GM12878 (cell line): ENCODE measurements around the gene EFCAB11. TPM values are rescaled to one million over a fixed set of nuclear protein-coding genes. Genes with fewer than 3 reads are reported as not detected.

ENCODE experiments used
- CHD2 ChIP-seq: IDR thresholded peaks from 2 replicates; pipeline ENCODE4 v1.6.1; 2011; ENCODE audit warnings: low read depth, low read length, improper control_type of control experiment, borderline replicate concordance
- ETV6 ChIP-seq, 2 experiments: fragments of 450-650 bp in 1 of 2; IDR thresholded peaks in 1 of 2; conservative IDR thresholded peaks in 1 of 2; 2 replicates each; pipeline ENCODE4 v1.6.1; 2014; ENCODE audit warnings: antibody characterized with exemption in 1 of 2, borderline replicate concordance in 1 of 2, low read depth in 1 of 2, mild to moderate bottlenecking in 1 of 2, moderate library complexity in 1 of 2
- HDAC6 ChIP-seq: fragments of 200-600 bp; sonication (generic); IDR thresholded peaks from one replicate; pipeline ENCODE4 v1.8.0; 2017; ENCODE audit warnings: antibody characterized with exemption; ENCODE audit not compliant: unreplicated experiment
- IRF3 ChIP-seq: fragments of 450-650 bp; IDR thresholded peaks from 2 replicates; pipeline ENCODE4 v1.6.1; 2014; ENCODE audit warnings: mild to moderate bottlenecking
- MYC ChIP-seq: IDR thresholded peaks from 2 replicates; pipeline ENCODE4 v1.6.1; 2011; ENCODE audit warnings: mild to moderate bottlenecking, low read length, moderate library complexity, inconsistent platforms; ENCODE audit not compliant: insufficient read depth, insufficient replicate concordance, insufficient read length, severe bottlenecking
- SRF ChIP-seq, 2 experiments: IDR thresholded peaks; 2 replicates each; pipeline ENCODE4 v1.6.1; 2011; ENCODE audit warnings: low read depth in 2 of 2, low read length in 2 of 2, mild to moderate bottlenecking in 1 of 2, moderate library complexity in 1 of 2
- ZBED1 ChIP-seq: IDR thresholded peaks from 2 replicates; pipeline ENCODE4 v1.6.1; 2016; ENCODE audit warnings: borderline replicate concordance
- polyA plus RNA-seq, 11 experiments: library from polyadenylated mRNA; depleted of rRNA in 4 of 11; unstranded in 6 of 11; stranded (reverse) in 5 of 11; fragments of >200 nt; fragmentation: Nextera tagmentation in 4 of 11; fragmentation: Illumina TruSeq in 1 of 11; extraction: Ambion mirVana in 4 of 11; extraction: Trizol in 1 of 11; gene quantifications; 1 replicate in 1 of 11; 2 replicates in 10 of 11; pipeline versions ENCODE4 v1.2.1 to v1.2.3, GENCODE V29; 2011 to 2016; ENCODE audit warnings: inconsistent platforms in 2 of 11, missing spikeins in 2 of 11, low read depth in 1 of 11
- total RNA-seq, 4 experiments: library from RNA; depleted of rRNA in 3 of 4; stranded (reverse); fragments of >200 nt in 3 of 4; fragmentation: Illumina TruSeq in 1 of 4; extraction: Trizol in 1 of 4; gene quantifications; 2 replicates each; pipeline versions ENCODE4 v1.2.1 to v1.2.3, GENCODE V29; 2013 to 2021
- TF ChIP-seq, protein P1 (sequence below): IDR thresholded peaks from 2 replicates; pipeline ENCODE4 v1.6.1; 2011; ENCODE audit warnings: borderline replicate concordance, low read depth, mild to moderate bottlenecking, moderate library complexity, mixed read lengths, low read length; ENCODE audit not compliant: insufficient read depth; ENCODE audit errors: extremely low read length
- TF ChIP-seq, protein P2 (sequence below), 3 experiments: IDR thresholded peaks in 2 of 3; conservative IDR thresholded peaks in 1 of 3; 2 replicates each; pipeline ENCODE4 v1.5.1; 2011; ENCODE audit warnings: low read depth in 3 of 3, low read length in 3 of 3, mild to moderate bottlenecking in 3 of 3, control low read depth in 2 of 3, moderate library complexity in 2 of 3, inconsistent platforms in 1 of 3, mixed read lengths in 1 of 3; ENCODE audit not compliant: control insufficient read depth in 2 of 3, insufficient read depth in 1 of 3; ENCODE audit errors: extremely low read depth in 1 of 3

The EFCAB11 gene
- total and polyA plus RNA-seq, 10 of the 15 experiments (the other 5 are each of a cell fraction or from before 2014, with no cell fraction given): 8.6 to 37.4 (median 18.0) TPM

GRCh38 chr14:89833661-89834060, 120.9 kb downstream of the EFCAB11 start (continued):
- TF ChIP-seq CHD2 (no peak), SRF (IDR thresholded peaks at IDR 0.05; ENCODE audit: low read depth in 2 of 2, low read length in 2 of 2) (no peak), HDAC6 (no peak), IRF3 (no peak), MYC (no peak), ZBED1 (no peak), ETV6 (conservative IDR thresholded peaks at IDR 0.05 in 1 of 2, IDR thresholded peaks at IDR 0.05 in 1 of 2; ENCODE audit: borderline replicate concordance in 1 of 2, low read depth in 1 of 2) (no peak)
- TF ChIP-seq, protein P1, sequence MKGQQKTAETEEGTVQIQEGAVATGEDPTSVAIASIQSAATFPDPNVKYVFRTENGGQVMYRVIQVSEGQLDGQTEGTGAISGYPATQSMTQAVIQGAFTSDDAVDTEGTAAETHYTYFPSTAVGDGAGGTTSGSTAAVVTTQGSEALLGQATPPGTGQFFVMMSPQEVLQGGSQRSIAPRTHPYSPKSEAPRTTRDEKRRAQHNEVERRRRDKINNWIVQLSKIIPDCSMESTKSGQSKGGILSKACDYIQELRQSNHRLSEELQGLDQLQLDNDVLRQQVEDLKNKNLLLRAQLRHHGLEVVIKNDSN: no peak
- TF ChIP-seq, protein P2, sequence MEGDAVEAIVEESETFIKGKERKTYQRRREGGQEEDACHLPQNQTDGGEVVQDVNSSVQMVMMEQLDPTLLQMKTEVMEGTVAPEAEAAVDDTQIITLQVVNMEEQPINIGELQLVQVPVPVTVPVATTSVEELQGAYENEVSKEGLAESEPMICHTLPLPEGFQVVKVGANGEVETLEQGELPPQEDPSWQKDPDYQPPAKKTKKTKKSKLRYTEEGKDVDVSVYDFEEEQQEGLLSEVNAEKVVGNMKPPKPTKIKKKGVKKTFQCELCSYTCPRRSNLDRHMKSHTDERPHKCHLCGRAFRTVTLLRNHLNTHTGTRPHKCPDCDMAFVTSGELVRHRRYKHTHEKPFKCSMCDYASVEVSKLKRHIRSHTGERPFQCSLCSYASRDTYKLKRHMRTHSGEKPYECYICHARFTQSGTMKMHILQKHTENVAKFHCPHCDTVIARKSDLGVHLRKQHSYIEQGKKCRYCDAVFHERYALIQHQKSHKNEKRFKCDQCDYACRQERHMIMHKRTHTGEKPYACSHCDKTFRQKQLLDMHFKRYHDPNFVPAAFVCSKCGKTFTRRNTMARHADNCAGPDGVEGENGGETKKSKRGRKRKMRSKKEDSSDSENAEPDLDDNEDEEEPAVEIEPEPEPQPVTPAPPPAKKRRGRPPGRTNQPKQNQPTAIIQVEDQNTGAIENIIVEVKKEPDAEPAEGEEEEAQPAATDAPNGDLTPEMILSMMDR (IDR thresholded peaks at IDR 0.05 in 2 of 3, conservative IDR thresholded peaks at IDR 0.05 in 1 of 3; ENCODE audit: control insufficient read depth in 2 of 3, extremely low read depth in 1 of 3, insufficient read depth in 1 of 3, low read depth in 3 of 3, low read length in 3 of 3): no peak
